ENCODE results near the gene ZNF655.
"Not testable (repeated sequence)": the region's sequence is repeated elsewhere in the genome, so short reads cannot be mapped to it uniquely, and the experiment has no call there.

The ZNF655 gene, protein sequence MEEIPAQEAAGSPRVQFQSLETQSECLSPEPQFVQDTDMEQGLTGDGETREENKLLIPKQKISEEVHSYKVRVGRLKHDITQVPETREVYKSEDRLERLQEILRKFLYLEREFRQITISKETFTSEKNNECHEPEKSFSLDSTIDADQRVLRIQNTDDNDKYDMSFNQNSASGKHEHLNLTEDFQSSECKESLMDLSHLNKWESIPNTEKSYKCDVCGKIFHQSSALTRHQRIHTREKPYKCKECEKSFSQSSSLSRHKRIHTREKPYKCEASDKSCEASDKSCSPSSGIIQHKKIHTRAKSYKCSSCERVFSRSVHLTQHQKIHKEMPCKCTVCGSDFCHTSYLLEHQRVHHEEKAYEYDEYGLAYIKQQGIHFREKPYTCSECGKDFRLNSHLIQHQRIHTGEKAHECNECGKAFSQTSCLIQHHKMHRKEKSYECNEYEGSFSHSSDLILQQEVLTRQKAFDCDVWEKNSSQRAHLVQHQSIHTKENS

DNA sequence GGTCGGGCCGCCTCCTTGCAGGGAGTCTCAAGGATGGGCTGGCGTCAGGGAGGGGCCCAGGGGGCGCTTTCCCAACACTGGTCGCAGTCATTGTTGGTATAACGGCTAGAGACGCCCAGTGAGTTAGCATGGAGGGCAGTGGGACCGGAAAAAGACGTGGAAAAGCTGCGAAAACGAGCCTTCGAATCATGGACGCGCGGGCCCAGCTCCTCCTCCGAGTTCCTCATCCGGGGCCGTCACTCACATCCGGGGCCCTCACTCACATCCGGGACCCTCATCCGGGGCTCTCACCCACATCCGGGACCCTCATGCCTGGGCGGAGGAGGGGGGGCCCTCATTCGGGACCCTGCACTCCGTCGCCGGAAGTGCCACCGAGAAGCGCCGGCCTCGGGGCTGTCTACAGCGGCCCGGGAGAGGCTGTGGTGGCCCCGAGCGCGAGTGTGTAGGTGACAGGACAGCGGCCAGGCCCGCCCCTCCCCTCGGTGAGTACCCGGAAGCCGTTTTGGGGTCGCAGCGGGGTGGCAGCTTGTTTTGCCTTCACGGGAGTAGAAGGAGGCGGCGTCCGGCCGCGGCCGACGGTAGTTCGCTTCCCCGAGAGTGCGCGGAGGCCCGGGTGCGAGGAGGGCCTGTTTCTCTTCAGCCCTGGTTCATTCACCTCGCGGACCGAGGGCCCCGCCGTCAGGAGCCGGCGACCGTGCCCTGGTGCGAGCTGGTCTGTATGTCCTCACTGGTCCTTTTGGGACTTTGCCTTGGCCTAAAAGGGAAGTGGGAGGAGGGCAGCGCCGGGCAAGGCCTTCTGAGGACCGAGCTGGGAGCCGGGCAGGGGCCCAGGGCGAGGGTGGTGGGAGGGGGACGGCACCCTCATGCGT lies at the start of gene ZNF655:
Gene ZNF655 (plus strand): TSS at position 337 of the 869 bp plus-strand sequence. CDS start 1,918 bp downstream, outside the sequence.
- peak; percentile 96 for DNase-seq

DNA sequence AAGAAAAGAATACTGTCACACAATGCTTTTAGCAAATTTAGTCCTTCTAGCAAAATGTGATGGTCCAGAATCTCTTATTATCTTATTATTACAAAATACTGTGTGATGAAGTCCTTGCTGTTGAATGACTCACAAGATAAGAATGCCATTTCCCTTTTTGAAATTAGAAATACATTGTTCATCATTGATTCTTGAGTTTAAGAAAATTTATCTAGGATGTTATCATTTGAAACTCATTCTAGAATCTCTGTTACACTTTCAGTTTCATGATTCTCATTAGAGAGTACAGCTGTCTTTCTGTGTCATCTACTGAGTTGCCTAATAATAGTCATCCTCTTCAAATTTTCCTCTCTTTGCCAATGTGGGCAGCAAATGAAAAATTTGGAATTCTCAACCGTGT lies 44.4 kb upstream of the ZNF655 start:
- no peak for DNase-seq

DNA sequence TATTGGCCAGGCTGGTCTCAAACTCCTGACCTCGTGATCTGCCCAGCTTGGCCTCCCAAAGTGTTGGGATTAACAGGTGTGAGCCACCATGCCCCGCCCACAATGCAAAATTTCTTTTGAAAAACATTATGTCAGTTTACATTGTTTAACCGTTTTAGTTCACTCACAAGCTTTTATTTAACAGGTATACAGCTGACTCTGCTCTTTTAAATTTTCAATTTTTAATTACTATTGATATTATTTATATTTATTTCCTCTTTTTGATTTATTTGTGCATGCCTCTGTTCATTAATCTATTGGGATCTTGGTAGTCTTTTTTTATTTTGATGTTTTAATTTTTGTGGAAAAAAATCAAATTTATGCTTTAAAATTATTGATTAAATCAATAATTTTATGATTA lies 37.0 kb upstream of the ZNF655 start:
- no peak for DNase-seq

DNA sequence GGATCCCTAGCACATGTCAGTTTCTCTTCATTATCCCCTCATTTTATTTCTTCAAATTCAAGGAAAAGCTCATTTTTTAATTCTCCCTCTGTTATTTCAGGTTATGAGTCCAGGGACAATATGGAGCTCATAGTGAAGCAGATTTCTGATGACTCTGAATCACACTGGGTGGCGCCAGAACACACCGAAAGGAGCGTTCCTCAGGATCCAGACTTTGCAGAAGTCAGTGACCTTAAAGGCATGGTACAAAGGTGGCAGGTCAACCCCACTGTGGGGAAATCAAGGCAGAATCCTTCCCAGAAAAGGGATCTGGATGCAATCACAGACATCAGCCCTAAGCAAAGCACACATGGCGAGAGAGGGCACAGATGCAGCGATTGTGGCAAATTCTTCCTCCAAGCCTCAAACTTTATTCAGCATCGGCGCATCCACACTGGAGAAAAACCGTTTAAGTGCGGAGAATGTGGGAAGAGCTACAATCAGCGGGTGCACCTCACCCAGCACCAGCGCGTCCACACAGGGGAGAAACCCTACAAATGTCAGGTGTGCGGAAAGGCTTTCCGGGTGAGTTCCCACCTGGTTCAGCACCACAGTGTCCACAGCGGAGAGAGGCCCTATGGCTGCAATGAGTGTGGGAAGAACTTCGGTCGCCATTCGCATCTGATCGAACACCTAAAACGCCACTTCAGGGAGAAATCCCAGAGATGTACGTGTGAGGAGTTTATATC lies 32.6 kb upstream of the ZNF655 start:
- no peak for DNase-seq

DNA sequence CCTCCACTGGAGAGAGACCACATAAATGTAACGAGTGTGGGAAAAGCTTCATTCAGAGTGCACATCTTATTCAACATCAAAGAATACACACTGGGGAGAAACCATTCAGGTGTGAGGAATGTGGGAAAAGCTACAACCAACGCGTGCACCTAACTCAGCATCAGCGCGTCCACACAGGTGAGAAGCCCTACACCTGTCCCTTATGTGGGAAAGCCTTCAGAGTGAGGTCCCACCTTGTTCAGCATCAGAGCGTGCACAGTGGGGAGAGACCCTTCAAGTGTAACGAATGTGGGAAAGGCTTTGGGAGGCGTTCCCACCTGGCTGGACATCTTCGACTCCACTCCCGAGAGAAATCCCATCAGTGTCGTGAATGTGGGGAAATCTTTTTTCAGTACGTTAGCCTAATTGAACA lies 27.1 kb upstream of the ZNF655 start:
- no peak for DNase-seq

DNA sequence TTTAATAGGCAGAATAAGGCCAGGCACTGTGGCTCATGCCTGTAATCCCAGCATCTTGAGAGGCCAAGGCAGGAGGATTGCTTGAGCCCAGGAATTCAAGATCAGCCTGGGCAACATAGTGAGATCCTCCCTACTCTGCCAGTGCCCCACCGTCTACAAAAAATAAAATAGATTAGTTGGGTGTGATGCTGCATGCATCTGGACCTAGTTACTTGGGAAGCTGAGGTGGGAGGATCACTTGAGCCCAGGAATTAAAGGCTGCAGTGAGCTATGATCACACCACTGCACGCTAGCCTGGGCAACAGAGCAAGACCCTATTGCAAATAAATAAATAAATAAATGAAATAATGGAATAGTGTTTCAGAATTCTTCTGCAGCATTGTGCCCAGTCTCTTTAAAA lies 22.8 kb upstream of the ZNF655 start:
- no peak for DNase-seq

DNA sequence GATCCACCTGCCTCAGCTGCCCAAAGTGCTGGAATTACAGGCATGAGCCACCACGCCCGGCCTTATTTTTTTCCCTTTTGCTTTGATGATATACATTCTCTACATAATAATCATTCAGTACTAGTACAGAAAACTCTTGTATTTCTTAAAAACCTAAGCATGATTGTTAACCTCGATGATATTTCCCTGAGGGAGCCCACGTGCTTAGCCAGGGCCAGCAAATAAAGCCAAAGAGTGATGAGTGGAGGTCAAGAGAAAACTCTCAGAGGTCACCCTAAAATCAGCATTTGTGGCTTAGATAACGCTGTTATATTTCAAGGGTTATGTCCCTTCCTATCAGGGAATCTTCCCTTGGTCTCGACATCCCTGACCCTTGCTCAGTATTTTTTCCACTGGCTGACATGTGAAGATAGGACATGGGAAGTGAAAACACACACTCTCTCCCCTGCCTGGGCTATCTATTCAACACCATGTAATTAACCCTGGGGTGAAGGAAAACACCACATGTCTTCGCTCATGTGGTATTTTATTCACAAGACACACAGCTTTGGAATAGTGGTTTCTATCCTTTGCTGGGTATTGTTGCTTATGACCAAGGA lies 19.1 kb upstream of the ZNF655 start:
- DNase-seq, result no peak

DNA sequence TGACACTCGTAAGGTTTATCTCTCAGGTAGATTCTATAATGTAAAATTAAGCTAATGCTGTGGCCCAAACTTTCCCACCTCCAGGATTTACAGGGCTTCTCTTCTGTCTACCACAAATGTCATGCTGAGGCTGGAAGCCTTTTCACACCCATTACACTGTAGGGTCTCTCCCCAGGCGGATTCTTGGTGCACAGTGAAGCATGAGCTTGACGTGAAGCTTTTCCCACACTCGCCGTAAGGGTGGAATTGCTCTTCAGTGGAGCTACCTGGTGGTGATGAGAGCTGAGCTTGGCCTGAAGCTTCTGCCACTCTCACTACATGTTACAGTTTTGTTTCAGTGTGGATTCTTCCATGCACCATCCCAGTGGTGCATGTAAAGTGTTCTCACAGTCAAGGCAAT lies 17.9 kb upstream of the ZNF655 start:
- no peak for DNase-seq

DNA sequence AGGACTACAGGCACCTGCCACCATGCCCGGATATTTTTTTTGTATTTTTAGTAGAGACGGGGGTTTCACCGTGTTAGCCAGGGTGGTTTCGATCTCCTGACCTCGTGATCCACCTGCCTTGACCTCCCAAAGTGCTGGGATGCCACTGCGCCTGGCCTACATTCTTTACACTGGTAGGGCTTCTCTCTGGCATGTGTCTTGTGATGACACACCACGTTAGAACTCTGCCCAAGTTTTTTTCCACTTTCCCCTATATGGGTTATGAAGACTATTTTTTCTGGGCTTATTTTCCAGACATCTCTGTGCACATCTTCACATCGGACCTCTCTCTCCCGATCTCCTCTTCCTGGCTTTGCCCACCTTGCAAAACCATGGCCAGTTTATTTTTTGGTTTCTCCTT lies 17.2 kb upstream of the ZNF655 start:
- no peak for DNase-seq

DNA sequence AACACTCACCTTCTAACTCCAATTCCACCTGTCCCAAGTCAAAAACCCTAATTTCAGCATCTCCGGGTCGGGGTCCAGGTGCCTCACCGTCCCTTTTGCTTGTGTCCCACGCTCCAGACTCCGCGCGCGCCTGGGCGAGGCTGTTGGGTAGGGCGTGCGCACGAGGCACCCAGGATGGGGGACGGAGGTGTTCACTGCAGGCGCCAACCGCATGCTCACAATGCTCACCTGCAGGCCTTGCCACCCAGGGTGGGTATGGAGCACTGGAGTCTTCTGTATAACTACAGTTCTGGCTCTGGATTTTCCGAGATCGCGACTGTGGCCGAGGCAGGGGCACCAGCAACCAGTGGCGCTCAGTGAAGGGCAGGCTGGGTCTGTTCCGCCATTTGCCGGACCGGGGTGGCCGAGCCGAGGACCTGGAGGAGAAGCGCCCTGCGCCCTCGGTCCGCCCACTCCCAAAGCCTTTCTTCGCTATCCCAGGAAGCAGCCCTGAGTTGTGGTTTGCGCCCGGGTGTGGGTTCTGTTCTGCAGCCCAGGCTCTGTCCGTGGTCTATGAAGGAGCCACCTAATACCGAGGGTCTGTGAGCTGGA lies 15.3 kb upstream of the ZNF655 start:
- no peak for DNase-seq

DNA sequence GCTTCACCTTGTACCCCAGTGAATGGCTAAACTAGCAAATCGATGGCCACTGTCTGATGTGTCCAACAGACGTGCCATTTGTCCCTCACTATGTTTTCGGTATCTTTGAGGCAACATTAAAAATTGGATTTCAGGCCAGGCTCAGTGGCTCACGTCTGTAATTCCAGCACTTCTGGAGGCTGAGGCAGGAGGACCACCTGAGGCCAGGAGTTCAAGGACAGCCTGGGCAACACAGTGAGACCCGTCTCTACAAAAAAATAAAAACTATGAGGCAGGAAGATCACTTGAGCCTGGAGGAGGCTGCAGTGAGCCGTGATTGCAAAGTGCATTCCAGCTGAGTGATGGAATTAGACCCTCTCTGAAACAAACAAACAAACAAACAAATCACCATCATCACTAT lies 14.5 kb upstream of the ZNF655 start:
- no peak for DNase-seq

DNA sequence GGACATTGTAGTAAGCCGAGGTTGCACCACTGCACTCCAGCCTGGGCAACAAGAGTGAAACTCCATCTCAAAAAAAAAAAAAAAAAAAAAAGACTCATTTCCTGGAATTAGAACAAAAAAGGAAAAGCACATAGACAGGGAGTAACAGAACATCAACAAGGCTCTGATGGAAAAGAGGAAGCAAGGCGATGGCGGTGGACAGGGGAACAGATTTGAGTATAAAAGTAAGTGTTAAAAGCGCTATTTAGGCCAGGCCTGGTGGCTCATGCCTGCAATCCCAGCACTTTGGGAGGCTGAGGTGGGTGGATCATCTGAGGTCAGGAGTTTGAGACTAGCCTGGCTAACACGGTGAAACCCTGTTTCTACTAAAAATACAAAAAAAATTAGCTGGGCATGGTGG lies 13.1 kb upstream of the ZNF655 start:
- not testable (repeated sequence) for DNase-seq

DNA sequence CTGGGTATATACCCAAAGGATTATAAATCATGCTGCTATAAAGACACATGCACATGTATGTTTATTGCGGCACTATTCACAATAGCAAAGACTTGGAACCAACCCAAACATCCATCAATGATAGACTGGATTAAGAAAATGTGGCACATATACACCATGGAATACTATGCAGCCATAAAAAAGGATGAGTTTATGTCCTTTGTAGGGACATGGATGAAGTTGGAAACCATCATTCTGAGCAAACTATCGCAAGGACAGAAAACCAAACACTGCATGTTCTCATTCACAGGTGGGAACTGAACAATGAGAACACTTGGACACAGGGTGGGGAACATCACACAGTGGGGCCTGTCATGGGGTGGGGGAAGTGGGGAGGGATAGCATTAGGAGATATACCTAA lies 8.9 kb upstream of the ZNF655 start:
- DNase-seq, result not testable (repeated sequence)

DNA sequence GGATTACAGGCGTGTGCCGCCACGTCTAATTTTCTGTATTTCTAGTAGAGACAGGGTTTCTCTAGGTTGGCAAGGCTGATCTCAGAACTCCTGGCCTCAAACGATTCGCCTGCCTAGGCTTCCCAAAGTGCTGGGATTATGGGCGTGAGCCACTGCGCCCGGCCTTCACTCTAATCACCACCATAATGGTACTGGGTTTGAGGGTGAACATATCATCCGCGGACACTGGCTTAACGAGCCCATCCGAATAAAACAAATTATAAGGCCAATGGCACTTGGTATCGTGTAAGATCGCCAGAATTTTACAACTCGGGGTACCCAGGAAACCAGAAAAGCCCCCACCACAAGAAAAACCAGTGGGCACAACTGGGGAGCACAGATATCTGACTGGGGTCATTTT lies 7.1 kb upstream of the ZNF655 start:
- DNase-seq, result peak; percentile 20

DNA sequence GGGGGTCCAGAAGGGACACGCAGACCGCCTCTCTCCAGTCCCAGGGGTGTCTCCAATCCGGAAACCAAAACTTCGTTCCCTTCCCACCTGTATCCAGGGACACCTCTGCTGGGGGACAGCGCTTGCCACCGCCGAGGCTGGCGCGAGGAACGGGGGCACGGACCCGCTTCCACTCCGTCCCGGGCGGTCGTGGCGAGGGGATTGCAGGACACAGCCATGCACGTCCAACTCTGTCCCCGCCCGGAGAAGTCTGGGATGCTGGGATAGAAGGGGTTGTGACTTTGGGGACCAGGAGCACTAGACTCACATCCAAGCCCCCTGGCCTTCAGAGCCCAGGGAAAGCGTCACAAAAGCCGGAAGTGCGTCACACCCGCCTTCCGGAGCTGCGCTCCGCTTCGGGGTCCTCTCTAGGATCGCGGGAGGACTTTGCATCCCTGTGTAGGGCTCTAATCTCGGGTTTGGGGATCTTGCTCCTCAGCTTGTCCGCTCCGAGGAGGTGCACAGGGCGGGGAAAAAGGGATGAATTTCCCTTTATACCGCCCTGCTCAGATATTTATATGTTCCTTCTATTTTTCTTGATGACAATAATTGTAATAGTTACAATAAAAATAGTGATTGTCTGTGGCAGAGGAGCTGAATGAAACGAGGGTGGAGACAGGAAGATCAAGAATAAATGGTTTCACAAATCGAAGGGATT lies 6.5 kb upstream of the ZNF655 start, which contains the start of gene FAM200A:
Gene FAM200A (minus strand): TSS at position 348 of the 697 bp plus-strand sequence. CDS start 3,707 bp downstream, outside the sequence.
- peak; percentile 94 for DNase-seq

DNA sequence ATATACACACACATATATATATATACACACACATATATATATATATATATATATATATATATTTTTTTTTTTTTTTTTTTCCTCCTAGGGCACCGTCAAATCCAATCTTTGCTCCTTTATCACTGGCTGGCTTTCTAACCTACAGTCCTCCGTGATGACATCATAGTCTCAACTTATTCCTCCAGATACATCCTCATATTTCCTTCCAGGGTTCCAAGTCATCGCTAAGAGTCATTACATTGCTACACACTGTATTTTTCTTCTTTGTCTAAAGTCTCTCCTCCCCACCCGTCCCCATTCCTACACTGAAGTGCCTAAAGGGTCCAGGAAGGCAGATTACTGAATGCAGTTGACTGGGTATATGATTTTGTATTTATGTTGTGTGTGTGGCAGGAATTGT lies 5.4 kb upstream of the ZNF655 start:
- DNase-seq, result no peak

DNA sequence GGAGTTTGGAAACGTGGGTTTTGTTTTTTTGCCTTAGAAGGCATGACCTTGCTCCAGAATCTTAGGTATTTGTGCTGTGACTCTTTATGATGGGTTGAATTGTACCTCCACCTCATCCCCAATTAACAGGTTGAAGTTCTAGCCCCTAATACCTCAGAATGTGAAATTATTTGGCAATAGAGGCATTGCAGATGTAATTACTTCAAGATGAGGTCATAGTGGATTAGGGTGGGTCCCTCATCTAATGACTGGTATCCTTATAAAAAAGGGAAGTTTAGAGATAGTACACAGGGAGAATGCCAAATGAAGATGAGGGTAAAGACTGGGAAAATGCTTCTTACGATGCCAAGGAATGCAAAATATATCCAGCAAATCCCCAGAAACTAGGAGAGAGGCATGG lies 3.5 kb upstream of the ZNF655 start:
- DNase-seq, result no peak

DNA sequence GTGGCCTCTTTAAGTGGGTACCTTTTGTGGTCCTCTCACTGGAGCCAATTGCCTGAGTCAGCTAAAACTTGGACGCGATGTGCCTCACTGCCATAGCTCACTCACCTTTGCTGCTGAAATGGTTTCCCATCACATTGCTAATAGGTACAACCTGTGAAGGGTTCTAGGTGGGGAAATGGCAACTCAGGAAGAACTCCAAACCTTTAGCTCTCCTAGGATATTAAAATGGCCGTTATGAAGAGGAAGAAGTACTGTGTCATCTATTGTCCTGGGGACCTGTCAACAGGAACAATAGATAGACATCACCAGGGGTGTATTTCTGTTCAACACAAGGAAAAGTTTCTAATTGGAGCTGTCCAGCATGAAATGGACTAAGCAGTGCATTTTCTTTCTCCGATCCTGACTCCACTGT lies 1.2 kb upstream of the ZNF655 start:
- DNase-seq, result no peak

DNA sequence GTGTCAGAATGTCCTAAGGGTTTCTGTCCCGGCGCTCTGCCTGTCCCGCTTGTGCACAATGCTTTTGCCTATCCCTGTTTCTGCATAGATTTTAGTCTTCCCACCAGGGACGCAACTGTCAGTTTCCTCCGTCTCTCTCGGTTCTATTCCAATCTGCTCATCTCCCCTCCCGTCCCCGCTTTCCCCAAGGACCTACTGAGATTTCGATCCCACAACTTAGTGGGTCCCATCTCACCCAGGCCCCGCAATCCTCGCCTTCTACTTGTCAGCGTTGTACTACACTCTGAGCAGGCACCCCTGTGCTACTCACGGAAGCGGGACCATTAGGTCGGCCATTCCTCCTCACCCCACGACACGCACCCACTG lies 519 bp upstream of the ZNF655 start:
- no peak for DNase-seq

DNA sequence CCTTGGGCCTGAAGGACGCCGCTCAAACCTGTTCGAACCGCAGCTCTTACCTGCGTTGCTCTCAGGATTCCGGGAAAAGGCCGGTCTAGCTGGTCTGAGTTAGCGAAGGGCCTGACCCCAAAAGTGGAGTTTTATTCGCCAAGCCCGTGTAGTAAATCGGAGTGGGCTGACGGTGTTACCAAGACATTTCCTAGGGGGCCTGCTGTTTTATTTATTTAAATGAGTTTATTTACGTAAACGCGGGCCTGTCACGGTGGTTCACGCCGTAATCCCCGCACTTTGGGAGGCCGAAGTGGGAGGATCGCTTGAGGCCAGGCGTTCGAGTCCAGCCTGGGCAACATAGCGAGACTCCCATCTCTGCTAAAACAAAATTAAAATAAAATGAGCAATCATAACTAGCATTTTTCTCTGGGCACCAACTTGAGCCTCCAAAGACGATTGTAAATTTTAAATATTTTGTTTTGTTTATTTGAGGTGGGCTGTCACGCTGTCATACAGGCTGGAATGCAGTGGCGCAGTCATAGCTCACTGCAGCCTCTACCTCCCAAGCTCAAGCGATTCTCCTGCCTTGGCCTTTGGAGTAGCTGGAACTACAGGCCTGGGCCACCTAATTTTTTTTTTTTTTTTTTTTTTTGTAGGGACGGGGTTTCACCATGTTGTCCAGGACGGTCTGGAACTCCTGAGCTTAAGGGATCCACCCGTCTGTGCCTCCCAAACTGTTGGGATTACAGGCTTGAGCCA lies 903 bp downstream of the ZNF655 start:
- DNase-seq, result no peak
